Activated CD8-positive, alpha-beta memory T cell treated with anti-CD3 and anti-CD28 coated beads for 36 hours (primary cell): Measurements from ENCODE around the gene SLC12A3. TPM values are rescaled to one million over a fixed set of nuclear protein-coding genes. Genes with fewer than 3 reads are reported as not detected.

Source experiments
- CTCF ChIA-PET: fragments of 350-600 bp; sonication (Branson Sonifier 250); formaldehyde crosslinking; loops from one replicate; lab custom pipeline; 2021; ENCODE audit warnings: antibody characterized with exemption; lab: Charles Lee
- POLR2A ChIA-PET: fragments of 350-600 bp; sonication (Branson Sonifier 250); formaldehyde crosslinking; loops from one replicate; lab custom pipeline; 2021; ENCODE audit warnings: antibody characterized with exemption; lab: Charles Lee
- total RNA-seq, 2 experiments: library from RNA; stranded (reverse); gene quantifications; one replicate each; pipeline ENCODE4 v1.2.3, GENCODE V29; 2021

SLC12A3 gene
- total RNA-seq, 2 experiments from 2014 or later, result not detected

- CTCF ChIA-PET, result interaction anchor here (0.8 kb wide), 1 partner anchor 10 kb away, joined by 4 read pairs; no protein-coding TSS in a partner anchor
- POLR2A ChIA-PET, result interaction anchor here (1.0 to 4.5 kb wide), 4 partner anchors 9 to 79 kb away, joined by 3 to 17 read pairs (median 8); no protein-coding TSS in a partner anchor
These were observed 78.9 kb downstream of the SLC12A3 start for GRCh38 chr16:56943761-56944375.

- ChIA-PET POLR2A (interaction anchor here (0.5 to 4.5 kb wide), 9 partner anchors 12 to 305 kb away, joined by 3 to 17 read pairs (median 4); partner anchors contain the start of gene NLRC5), CTCF (interaction anchor here (0.5 to 1.5 kb wide), 3 partner anchors 19 to 426 kb away, joined by 3 to 6 read pairs (median 3); no protein-coding TSS in a partner anchor)
These were observed 80.2 kb downstream of the SLC12A3 start for GRCh38 chr16:56944954-56945839.

DNA sequence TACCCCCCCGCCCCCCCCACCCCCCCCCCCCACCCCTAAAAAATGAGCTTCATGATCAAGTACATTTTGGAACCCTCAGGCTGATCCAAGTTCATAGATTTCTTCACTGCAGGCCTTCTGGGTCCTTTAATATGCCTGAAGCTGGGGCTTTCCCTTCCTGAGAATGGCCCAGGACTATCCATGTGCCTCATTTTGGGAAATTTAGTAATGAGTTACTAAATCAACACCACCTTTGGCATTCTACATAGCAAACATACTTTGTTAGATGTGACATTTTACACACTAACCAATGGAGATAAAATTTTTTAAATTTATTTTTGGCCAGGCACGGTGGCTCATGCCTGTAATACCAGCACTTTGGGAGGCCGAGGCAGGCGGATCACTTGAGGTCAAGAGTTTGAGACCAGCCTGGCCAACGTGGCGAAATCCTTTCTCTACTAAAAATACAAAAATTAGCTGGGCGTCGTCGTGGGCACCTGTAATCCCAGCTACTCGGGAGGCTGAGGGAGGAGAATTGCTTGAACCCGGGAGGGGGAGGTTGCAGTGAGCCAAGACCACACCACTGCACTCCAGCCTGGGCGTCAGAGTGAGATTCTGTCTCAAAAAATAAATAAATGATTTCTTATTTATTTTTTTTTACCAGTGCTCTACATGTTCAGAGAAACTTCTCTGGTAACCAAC, 81.0 kb downstream of the SLC12A3 start:
- CTCF ChIA-PET, result interaction anchor here (1.3 to 1.5 kb wide), 2 partner anchors 18 to 79 kb away, joined by 3 to 6 read pairs; no protein-coding TSS in a partner anchor

GRCh38 chr16:56946767-56947603, 82.0 kb downstream of the SLC12A3 start:
- CTCF ChIA-PET, result interaction anchor here (1.3 to 1.7 kb wide), 2 partner anchors 17 to 80 kb away, joined by 4 to 6 read pairs; no protein-coding TSS in a partner anchor

More for the DNA sequence above, 81.0 kb downstream of the SLC12A3 start:
- POLR2A ChIA-PET, result interaction anchor here (0.8 to 4.5 kb wide), 4 partner anchors 13 to 96 kb away, joined by 3 to 17 read pairs (median 8); no protein-coding TSS in a partner anchor

DNA sequence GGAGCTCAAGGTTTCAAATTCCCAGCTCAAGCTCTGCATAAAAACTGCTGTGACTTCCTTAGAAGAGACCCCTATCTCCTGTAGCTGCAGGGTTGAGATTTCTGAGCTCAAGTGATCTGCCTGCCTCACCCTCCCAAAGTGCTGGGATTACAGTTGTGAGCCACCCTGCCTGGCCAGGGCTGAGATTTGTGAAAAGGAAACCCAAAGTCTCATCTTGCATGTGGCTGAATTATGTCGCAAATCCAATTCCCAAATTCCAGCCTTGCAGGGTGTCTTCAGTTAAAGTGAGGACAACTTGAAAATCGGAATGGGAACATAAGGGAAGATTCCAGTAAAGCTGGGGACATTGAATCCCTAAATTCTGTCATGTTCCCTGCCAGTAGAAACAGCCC, 82.6 kb downstream of the SLC12A3 start:
- CTCF ChIA-PET, result interaction anchor here (1.3 to 1.7 kb wide), 2 partner anchors 16 to 81 kb away, joined by 4 to 6 read pairs; no protein-coding TSS in a partner anchor
- POLR2A ChIA-PET, result interaction anchor here (0.6 to 4.5 kb wide), 3 partner anchors 9 to 225 kb away, joined by 3 to 17 read pairs (median 3); no protein-coding TSS in a partner anchor

More at GRCh38 chr16:56946767-56947603, 82.0 kb downstream of the SLC12A3 start:
- POLR2A ChIA-PET, result interaction anchor here (0.6 to 4.5 kb wide), 3 partner anchors 8 to 226 kb away, joined by 3 to 17 read pairs (median 3); no protein-coding TSS in a partner anchor

DNA sequence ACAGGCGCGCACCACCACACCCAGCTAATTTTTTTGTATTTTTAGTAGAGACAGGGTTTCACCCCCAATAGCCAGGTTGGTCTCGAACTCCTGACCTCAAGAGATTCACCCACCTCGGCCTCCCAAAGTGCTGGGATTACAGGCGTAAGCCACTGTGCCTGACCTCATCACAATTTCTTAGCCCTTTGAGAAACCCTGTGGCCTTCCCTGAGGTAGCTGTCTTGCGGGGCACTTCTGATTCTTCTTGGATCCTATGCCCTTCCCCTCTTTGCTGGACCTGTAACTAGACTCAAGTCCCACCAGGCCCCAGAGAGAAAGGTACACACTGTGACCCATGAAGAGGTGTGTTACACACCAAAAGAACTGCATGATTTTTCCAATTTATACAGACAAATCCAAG, 83.2 kb downstream of the SLC12A3 start:
- ChIA-PET POLR2A (no interaction called here), CTCF (interaction anchor here (1.7 to 1.8 kb wide), 2 partner anchors 16 to 85 kb away, joined by 4 to 6 read pairs; no protein-coding TSS in a partner anchor)

DNA sequence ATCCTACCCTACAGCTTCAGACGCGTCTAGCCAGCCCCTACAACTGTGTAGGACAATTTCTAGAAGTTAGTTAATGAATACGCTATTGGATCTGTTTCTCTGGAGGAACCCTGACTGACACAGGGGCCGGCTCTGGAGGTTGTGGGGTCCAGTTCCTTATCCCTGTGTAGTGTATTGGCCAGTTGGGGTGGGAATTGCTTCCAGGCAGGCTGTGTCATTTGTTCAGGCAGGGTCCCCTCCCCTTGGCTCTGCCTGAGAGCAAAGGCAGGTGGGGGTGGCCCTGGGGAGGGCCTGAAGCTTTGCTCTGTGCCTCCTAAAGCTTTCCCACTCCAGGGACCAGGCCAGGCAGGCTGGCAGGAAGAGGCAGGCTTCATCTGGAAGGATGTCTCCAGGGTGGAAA, 85.0 kb downstream of the SLC12A3 start:
- ChIA-PET CTCF (interaction anchor here (0.5 to 3.4 kb wide), 9 partner anchors 11 to 134 kb away, joined by 3 to 29 read pairs (median 4); no protein-coding TSS in a partner anchor), POLR2A (interaction anchor here (1.0 kb wide), 1 partner anchor 499 kb away, joined by 3 read pairs; the partner anchor contains the start of gene NUDT21)

DNA sequence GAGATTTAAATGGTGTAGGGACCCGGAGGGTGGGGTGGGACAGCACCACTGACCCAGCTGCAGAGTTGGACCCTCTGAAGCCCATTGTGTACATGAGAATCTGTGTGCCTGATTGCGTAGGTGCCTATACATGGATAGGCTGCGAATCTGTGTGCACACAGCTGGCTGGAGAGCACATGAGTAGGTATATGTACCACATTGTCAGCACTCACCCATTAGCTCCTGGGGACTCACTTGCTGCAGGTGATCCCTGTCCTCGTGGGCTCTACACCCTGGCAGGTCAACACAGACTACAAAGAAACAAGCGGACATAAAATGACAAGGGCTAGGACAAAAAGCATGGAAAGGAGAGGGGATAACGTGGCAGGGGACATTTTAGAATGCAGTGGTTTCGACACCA, 85.4 kb downstream of the SLC12A3 start:
- ChIA-PET POLR2A (interaction anchor here (0.6 to 1.0 kb wide), 2 partner anchors 16 to 499 kb away, joined by 3 read pairs; partner anchors contain the start of gene NUDT21), CTCF (interaction anchor here (0.5 to 3.4 kb wide), 12 partner anchors 11 to 229 kb away, joined by 3 to 29 read pairs (median 4); no protein-coding TSS in a partner anchor)

DNA sequence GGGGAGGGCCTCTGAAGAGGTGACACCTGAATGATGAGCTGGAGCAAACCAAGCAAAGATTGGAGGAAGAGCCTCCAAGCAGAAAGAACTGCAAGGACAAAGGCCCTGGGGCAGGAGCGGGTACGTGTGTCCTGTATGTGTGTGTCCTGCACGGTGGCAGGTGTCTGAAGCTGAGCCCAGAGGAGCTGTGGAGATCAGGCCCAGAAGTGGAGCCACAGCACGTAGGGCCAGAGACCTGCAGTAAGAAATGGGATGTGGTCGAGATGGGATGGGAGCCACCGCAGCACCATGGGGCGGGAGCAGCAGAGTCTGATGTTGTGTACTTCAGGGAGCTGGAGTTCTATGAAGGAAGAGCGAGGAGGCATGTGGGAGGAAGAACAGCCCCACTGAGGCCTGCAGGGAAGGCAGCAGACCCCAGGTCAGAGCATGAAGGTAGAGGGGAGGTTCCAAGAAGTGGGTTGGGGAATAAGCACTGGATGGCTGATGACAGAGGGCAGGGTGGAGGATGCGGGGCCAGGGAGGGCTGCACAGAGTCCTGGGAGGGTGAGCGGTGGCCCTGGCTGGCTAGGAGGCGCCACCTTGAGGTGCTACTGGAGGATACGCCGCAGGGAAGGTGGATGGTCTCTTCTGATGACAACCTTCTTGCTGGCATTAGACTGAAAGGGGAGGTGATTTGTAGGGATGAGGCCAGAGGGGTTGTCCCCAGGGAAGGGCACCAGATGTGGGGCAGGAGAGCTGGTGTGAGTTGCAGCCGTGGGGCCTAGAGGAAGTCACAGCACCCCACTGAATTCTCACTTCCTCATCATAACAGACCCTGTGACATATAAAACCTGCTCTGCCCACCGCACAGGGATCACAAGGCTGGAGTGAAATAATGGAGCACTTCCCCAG, 86.1 kb downstream of the SLC12A3 start:
- ChIA-PET POLR2A (interaction anchor here (0.6 to 1.0 kb wide), 2 partner anchors 17 to 500 kb away, joined by 3 read pairs; partner anchors contain the start of gene NUDT21), CTCF (interaction anchor here (0.7 to 3.4 kb wide), 18 partner anchors 10 to 229 kb away, joined by 3 to 29 read pairs (median 3); partner anchors contain the start of gene CPNE2)

- ChIA-PET POLR2A (interaction anchor here (0.6 kb wide), 1 partner anchor 34 kb away, joined by 4 read pairs; no protein-coding TSS in a partner anchor), CTCF (interaction anchor here (0.8 to 3.4 kb wide), 4 partner anchors 12 to 85 kb away, joined by 3 to 29 read pairs (median 4); no protein-coding TSS in a partner anchor)
These were observed 88.0 kb downstream of the SLC12A3 start for GRCh38 chr16:56953006-56953405.

DNA sequence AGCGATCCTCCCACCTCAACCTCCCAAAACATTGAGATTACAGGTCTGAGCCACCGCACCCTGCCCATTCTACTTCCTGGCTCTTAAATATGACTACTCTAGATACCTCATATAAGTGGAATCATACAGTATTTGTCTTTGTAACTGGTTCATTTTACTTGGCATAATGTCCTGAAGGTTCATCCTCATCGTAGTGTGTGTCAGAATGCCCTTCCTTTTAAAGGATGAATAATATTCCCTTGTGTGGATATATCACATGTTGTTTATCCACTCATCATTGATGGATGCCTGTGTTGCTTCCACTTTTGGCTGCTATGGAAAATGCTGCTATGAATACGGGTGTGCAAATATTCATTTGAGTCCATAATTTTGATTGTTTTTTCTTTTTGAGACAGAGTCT, 91.1 kb downstream of the SLC12A3 start:
- POLR2A ChIA-PET, result no interaction called here
- CTCF ChIA-PET, result interaction anchor here (1.0 kb wide), 1 partner anchor 66 kb away, joined by 3 read pairs; no protein-coding TSS in a partner anchor

DNA sequence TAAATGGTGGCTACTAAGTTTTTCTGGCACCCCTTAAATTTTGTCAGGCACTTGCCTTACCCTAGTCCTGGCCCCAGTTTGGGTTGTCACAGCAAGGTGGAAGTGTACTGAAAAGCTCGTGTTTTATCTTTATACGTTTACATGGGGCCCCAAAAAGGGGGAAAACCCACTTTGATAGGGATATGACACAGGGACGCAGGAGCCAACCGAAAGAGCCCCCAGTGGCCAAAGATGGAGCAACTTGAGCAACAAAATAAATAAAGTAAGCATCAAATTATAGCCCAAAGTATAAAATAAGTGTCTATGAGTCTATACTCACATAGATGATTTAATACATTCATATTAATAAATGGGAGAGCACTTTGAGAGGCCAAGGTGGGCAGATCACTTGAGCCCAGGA, 91.7 kb downstream of the SLC12A3 start:
- ChIA-PET POLR2A (no interaction called here), CTCF (interaction anchor here (1.0 kb wide), 1 partner anchor 67 kb away, joined by 3 read pairs; no protein-coding TSS in a partner anchor)

- CTCF ChIA-PET, result interaction anchor here (1.3 kb wide), 2 partner anchors 10 to 85 kb away, joined by 3 read pairs; no protein-coding TSS in a partner anchor
- POLR2A ChIA-PET, result no interaction called here
These were observed 95.8 kb downstream of the SLC12A3 start for GRCh38 chr16:56960681-56961281.

- ChIA-PET CTCF (interaction anchor here (1.3 kb wide), 2 partner anchors 11 to 85 kb away, joined by 3 read pairs; no protein-coding TSS in a partner anchor), POLR2A (no interaction called here)
These were observed 96.4 kb downstream of the SLC12A3 start for GRCh38 chr16:56961386-56961785.

DNA sequence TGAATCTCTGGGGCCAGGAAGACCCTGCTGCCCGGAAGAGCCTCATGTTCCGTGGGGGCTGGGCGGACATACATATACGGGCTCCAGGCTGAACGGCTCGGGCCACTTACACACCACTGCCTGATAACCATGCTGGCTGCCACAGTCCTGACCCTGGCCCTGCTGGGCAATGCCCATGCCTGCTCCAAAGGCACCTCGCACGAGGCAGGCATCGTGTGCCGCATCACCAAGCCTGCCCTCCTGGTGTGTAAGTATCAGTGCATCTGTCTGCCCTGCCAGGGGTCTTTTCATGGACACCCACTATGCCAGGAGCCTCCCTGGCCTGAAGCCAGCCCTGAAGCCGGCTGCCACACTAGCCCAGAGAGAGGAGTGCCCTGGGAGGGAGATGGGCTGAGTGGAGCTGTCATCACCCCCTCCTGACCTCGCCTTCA, 96.9 kb downstream of the SLC12A3 start, which contains the start of gene CETP:
Gene CETP (plus strand): TSS at position 100 of the 431 bp plus-strand sequence. CDS start 30 bp downstream, at position 130.
- ChIA-PET POLR2A (no interaction called here), CTCF (interaction anchor here (1.2 to 1.4 kb wide), 4 partner anchors 11 to 84 kb away, joined by 3 to 5 read pairs (median 4); no protein-coding TSS in a partner anchor)
